Chondrocyte (in vitro differentiated cells): ENCODE measurements around the gene AGTR1. TPM values are rescaled to one million over a fixed set of nuclear protein-coding genes. Genes with fewer than 3 reads are reported as not detected.

ENCODE experiments used
- DNase-seq: peaks from one replicate; pipeline ENCODE4 v3.0.0; 2021; ENCODE audit warnings: mixed read lengths, low spot score
- H3K27ac Mint-ChIP-seq: one replicate; pipeline ENCODE4 v1.8.0; 2021; ENCODE audit warnings: mild to moderate bottlenecking, moderate library complexity, mixed read lengths; ENCODE audit not compliant: unreplicated experiment
- H3K27me3 Mint-ChIP-seq: 2 replicates; pipeline ENCODE4 v1.8.0; 2021; ENCODE audit warnings: low read depth, mixed read lengths
- H3K36me3 Mint-ChIP-seq: 2 replicates; pipeline ENCODE4 v1.8.0; 2021; ENCODE audit warnings: low read depth, mixed read lengths
- H3K4me1 Mint-ChIP-seq: 2 replicates; pipeline ENCODE4 v1.8.0; 2021; ENCODE audit warnings: low read depth, mild to moderate bottlenecking, mixed read lengths
- H3K4me3 Mint-ChIP-seq: one replicate; pipeline ENCODE4 v1.8.0; 2021; ENCODE audit warnings: mild to moderate bottlenecking, moderate library complexity, mixed read lengths; ENCODE audit not compliant: unreplicated experiment
- H3K9me3 Mint-ChIP-seq: 2 replicates; pipeline ENCODE4 v1.8.0; 2021; ENCODE audit warnings: low read depth, mixed read lengths
- CTCF ChIP-seq: fragments of 200-600 bp; sonication (generic); IDR thresholded peaks from 2 replicates; pipeline ENCODE4 v1.5.0; 2021; ENCODE audit warnings: antibody characterized with exemption, mild to moderate bottlenecking, moderate library complexity
- total RNA-seq: library from RNA; stranded (reverse); gene quantifications from 3 replicates; pipeline ENCODE4 v1.2.1, GENCODE V29; 2021

AGTR1 gene
- total RNA-seq, 1 donor from 2014 or later: 2.2 TPM

DNA sequence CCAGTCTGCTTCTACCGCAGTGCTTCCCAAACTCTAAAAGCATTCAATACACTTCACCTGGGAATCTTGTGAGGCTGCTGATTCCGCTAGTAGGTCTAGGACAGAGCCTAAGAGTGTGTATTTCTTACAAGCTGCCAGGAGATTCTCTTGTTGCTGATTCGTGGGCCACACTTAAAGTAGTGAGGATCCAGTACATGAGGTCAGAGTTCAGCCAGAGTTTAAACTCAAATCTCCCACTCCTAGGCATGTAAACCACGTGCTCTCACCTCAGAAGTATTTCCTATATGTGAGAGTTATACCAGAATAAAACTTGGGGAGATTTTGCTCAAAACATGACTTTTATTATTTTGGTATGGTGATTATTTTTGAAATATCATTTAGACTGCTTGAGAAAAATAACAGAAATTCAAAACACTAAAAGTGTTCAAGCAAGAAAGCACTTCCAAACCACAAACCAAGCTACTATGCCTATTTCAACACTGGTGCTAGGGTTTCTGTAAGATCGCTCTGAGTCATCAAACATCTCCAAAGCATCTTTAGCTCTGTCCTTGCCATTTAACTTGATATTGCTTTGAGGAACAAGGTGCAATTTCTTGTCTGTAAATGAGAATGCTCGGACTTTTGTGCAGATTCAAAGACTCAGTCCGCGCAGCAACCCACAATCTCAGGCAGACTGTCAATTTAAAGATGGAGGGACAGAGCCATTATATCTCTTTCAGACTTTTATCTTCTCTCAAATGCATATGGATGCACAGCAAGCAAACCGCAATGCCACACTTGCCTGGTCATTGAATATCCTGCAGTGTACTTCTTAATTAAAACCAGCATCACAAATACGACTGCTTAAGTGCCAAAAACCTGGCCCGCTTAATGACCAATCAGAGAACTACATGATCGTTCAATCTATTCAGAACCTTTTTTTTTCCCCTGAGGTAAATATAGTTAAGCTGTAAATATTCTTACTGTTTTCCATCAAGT, 59.8 kb downstream of the AGTR1 start:
- Mint-ChIP-seq H3K27ac (no peak overlapping the region), H3K36me3 (no peaks in the 10 kb centered on the region), H3K4me1 (peaks cover 6% of the 10 kb centered on the region), H3K9me3 (peaks cover 3% of the 10 kb centered on the region), H3K27me3 (no peaks in the 10 kb centered on the region), H3K4me3 (no peak overlapping the region)
- TF ChIP-seq CTCF: no peak
- DNase-seq: no peak

DNA sequence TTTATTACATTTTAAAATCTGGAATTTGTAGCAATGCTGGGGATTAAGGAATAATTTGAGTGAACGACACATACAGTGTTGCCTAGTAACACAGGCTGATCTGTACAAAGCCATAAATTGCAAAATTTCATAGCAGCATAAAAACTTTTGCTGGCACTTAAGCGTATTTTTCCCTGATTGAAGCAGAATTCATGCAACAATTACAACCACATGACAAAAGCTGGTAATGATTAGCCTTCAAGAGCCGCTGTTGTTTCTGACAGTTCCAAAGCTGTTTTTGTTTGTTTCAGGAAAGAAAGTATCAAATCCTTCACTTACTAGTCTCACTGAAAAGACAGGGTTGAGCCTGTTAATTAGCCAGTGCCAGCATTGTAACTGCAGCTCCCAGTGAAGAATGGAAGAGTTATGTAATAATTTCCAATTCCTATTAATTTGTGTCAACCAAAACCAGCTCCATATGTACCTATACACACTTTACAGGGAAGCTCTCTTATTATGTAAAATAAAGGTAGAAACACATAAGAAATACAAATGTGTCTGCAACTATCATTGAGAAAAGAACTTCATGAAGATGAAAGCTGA, 60.7 kb downstream of the AGTR1 start:
- DNase-seq: no peak
- H3K9me3 Mint-ChIP-seq: peaks cover 3% of the 10 kb centered on the region
- TF ChIP-seq CTCF: no peak
- H3K27ac Mint-ChIP-seq: no peak overlapping the region
- H3K36me3 Mint-ChIP-seq: no peaks in the 10 kb centered on the region
- H3K4me3 Mint-ChIP-seq: no peak overlapping the region
- no peaks in the 10 kb centered on the region for H3K27me3 Mint-ChIP-seq
- peaks cover 6% of the 10 kb centered on the region for H3K4me1 Mint-ChIP-seq

DNA sequence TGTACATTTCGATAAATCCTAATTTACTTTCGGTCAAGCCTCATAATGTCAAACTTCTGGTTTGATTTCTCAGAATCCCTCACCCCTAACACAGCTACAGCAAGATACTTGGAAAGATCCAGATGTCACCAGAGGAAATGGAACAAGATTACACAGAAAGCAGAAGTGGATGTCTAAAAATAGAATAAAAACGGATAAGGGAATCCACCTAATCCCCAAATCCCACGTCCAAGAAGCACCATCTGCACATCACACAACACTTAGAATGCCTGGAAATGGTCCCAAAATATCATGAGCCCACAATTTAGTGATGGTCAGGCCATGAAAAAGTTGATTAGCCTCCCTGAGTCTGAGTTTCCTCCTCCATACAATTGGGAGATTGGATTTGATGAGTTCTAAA, 61.7 kb downstream of the AGTR1 start:
- H3K4me3 Mint-ChIP-seq: no peak overlapping the region
- H3K27ac Mint-ChIP-seq: no peak overlapping the region
- no peak for DNase-seq
- no peaks in the 10 kb centered on the region for H3K36me3 Mint-ChIP-seq
- TF ChIP-seq CTCF: no peak
- no peaks in the 10 kb centered on the region for H3K27me3 Mint-ChIP-seq
- peaks cover 6% of the 10 kb centered on the region for H3K4me1 Mint-ChIP-seq
- peaks cover 3% of the 10 kb centered on the region for H3K9me3 Mint-ChIP-seq

- Mint-ChIP-seq H3K4me1 (no peaks in the 10 kb centered on the region), H3K36me3 (peaks cover 2% of the 10 kb centered on the region), H3K4me3 (no peak overlapping the region), H3K27ac (no peak overlapping the region), H3K9me3 (peaks cover 3% of the 10 kb centered on the region), H3K27me3 (no peaks in the 10 kb centered on the region)
- no peak for DNase-seq
- TF ChIP-seq CTCF: no peak
Observed at GRCh38 chr3:148763156-148763680, 65.5 kb downstream of the AGTR1 start.
